Activated T-cell treated with anti-CD3 and anti-CD28 coated beads, Interleukin-2, amount 50 U/mL, for 72 hours (primary cell): Measurements from ENCODE around the gene FSD1L. TPM values are rescaled to one million over a fixed set of nuclear protein-coding genes. Genes with fewer than 3 reads are reported as not detected.
"Not testable (repeated sequence)": the region's sequence is repeated elsewhere in the genome, so short reads cannot be mapped to it uniquely, and the experiment has no call there.

ENCODE experiments used
- ATAC-seq, 2 donors: fragments of 150-1000 bp; cut with Tn5 transposase; replicated peaks in 1 of 2; 2 replicates each; pipeline ENCODE4 v1.10.0; 2021; ENCODE audit warnings: moderate library complexity in 2 of 2, mild to moderate bottlenecking in 1 of 2
- DNase-seq, 2 donors: peaks; one replicate each; pipeline ENCODE4 v3.0.0; 2021 to 2022; ENCODE audit warnings: mixed read lengths in 1 of 2
- H3K27ac Mint-ChIP-seq: one replicate; pipeline ENCODE4 v1.8.0; 2022; ENCODE audit warnings: mild to moderate bottlenecking, moderate library complexity, mixed read lengths
- H3K27me3 Mint-ChIP-seq: one replicate; pipeline ENCODE4 v1.8.0; 2022; ENCODE audit warnings: low read depth, mixed read lengths
- H3K36me3 Mint-ChIP-seq, 2 donors: one replicate each; pipeline ENCODE4 v1.8.0; 2022; ENCODE audit warnings: mixed read lengths in 2 of 2, mild to moderate bottlenecking in 1 of 2; ENCODE audit not compliant: insufficient read depth in 2 of 2
- H3K4me1 Mint-ChIP-seq: one replicate; pipeline ENCODE4 v1.8.0; 2022; ENCODE audit warnings: low read depth, mixed read lengths
- H3K4me3 Mint-ChIP-seq, 2 donors: one replicate each; pipeline ENCODE4 v1.8.0; 2022; ENCODE audit warnings: mild to moderate bottlenecking in 2 of 2, mixed read lengths in 2 of 2, moderate library complexity in 2 of 2
- H3K9me3 Mint-ChIP-seq, 2 donors: one replicate each; pipeline ENCODE4 v1.8.0; 2022; ENCODE audit warnings: mixed read lengths in 2 of 2
- total RNA-seq, 2 donors: library from RNA; stranded (reverse); gene quantifications; one replicate each; pipeline ENCODE4 v1.2.3, GENCODE V29; 2022

Gene FSD1L
- total RNA-seq, 2 donors from 2014 or later: 2.2 to 3.0 TPM

DNA sequence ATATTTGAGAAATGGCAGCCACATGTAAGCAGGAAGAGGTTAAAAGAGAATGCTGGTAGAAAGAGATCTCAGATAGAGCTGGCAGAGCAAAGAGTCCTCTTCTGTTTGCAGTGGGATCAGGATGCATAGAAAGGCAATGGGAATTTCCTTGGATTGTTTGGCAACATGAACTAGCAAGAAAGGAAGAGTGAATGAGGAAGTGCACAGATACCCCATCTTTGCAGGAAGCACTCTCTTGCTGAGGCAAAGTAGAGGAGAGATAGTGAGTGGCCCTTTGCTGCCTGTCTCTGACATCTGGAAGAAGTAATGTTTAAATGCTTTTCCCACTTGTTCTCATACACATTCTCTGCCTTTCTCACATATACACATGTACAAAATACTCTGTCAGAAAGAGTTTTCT, 124.6 kb downstream of the FSD1L start:
- no peak for ATAC-seq
- no peak overlapping the region for H3K4me3 Mint-ChIP-seq
- H3K27me3 Mint-ChIP-seq: no peaks in the 10 kb centered on the region

DNA sequence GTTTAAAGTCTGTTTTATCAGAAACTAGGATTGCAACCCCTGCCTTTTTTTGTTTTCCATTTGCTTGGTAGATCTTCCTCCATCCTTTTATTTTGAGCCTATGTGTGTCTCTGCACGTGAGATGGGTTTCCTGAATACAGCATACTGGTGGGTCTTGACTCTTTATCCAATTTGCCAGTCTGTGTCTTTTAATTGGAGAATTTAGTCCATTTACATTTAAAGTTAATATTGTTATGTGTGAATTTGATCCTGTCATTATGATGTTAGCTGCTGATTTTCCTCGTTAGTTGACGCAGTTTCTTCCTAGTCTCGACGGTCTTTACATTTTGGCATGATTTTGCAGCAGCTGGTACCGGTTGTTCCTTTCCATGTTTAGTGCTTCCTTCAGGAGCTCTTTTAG, 132.1 kb downstream of the FSD1L start:
- peaks cover 15 to 21% of the 10 kb centered on the region in 2 donors for H3K36me3 Mint-ChIP-seq
- H3K4me3 Mint-ChIP-seq, H3K4me1 Mint-ChIP-seq, H3K27ac Mint-ChIP-seq, DNase-seq, H3K27me3 Mint-ChIP-seq, ATAC-seq, H3K9me3 Mint-ChIP-seq: not testable (repeated sequence)

More for the DNA sequence above, 124.6 kb downstream of the FSD1L start:
- peaks cover 10 to 12% of the 10 kb centered on the region in 2 donors for H3K9me3 Mint-ChIP-seq
- H3K4me1 Mint-ChIP-seq: peaks cover 5% of the 10 kb centered on the region
- DNase-seq: no peak
- no peak overlapping the region for H3K27ac Mint-ChIP-seq
- peaks cover 15 to 34% of the 10 kb centered on the region in 2 donors for H3K36me3 Mint-ChIP-seq

DNA sequence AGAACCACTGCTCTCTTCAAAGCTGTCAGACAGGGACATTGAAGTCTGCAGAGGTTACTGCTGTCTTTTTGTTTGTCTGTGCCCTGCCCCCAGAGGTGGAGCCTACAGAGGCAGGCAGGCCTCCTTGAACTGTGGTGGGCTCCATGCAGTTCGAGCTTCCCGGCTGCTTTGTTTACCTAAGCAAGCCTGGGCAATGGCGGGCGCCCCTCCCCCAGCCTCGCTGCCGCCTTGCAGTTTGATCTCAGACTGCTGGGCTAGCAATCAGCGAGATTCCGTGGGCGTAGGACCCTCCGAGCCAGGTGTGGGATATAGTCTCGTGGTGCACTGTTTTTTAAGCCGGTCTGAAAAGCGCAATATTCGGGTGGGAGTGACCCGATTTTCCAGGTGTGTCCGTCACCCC, 133.7 kb downstream of the FSD1L start:
- not testable (repeated sequence) for H3K4me3 Mint-ChIP-seq, H3K27ac Mint-ChIP-seq, H3K4me1 Mint-ChIP-seq, ATAC-seq, H3K9me3 Mint-ChIP-seq, DNase-seq, H3K27me3 Mint-ChIP-seq
- peaks cover 9 to 13% of the 10 kb centered on the region in 2 donors for H3K36me3 Mint-ChIP-seq

DNA sequence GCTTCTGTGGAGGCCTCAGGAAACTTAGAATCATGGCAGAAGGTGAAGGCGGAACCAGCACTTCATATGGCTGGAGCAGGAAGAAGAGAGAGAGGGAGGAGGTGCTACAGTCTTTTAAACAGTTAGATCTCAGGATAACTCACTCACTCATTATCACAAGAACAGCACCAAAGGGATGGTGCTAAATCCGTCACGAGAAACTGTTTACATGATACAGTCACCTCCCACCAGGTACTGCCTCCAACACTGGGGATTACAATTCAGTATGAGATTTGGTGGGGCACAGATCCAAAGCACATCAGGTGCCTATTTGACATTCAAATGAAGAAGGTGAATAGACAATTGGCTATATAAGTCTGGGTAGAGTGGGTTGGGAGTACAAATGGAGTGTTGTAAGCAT, 145.3 kb downstream of the FSD1L start:
- DNase-seq: no peak
- H3K9me3 Mint-ChIP-seq: peaks cover 8 to 10% of the 10 kb centered on the region in 2 donors
- H3K27me3 Mint-ChIP-seq: no peaks in the 10 kb centered on the region
- H3K27ac Mint-ChIP-seq: no peak overlapping the region
- H3K4me3 Mint-ChIP-seq: no peak overlapping the region
- no peaks in the 10 kb centered on the region for H3K4me1 Mint-ChIP-seq
- H3K36me3 Mint-ChIP-seq: peaks cover 15 to 25% of the 10 kb centered on the region in 2 donors
- ATAC-seq: no peak

Other genes starting within 250 kb of the FSD1L start
- gene SLC44A1, start 203.4 kb upstream of the FSD1L start, total RNA-seq: 10 to 100 TPM in 1 of 2 donors, 1 to 10 TPM in 1; 10.0 to 11.8 TPM
- 10 to 100 TPM; 18.1 to 24.0 TPM for gene FKTN, start 110.1 kb downstream of the FSD1L start, total RNA-seq
- gene TAL2, start 214.4 kb downstream of the FSD1L start, total RNA-seq: not detected
- 10 to 100 TPM; 13.6 to 17.9 TPM for gene TMEM38B, start 246.5 kb downstream of the FSD1L start, total RNA-seq